ENCODE measurements around the gene MAPK8IP2.
"Not testable (repeated sequence)": the region's sequence is repeated elsewhere in the genome, so short reads cannot be mapped to it uniquely, and the experiment has no call there.

The MAPK8IP2 gene

GRCh38 chr22:50633086-50633485 is 32.5 kb downstream of the MAPK8IP2 start:
- DNase-seq (ENCODE audit: insufficient read length) (no peak), FAIRE-seq (no peak)
- TF ChIP-seq POLR2A (IDR thresholded peaks at IDR 0.05; ENCODE audit: low read depth, low read length) (no peak), POLR2AphosphoS5 (IDR thresholded peaks at IDR 0.05; ENCODE audit: low read depth, low read length) (no peak), TAF1 (IDR thresholded peaks at IDR 0.05; ENCODE audit: borderline replicate concordance, low read depth, low read length) (no peak)

GRCh38 chr22:50633771-50634170 is 33.2 kb downstream of the MAPK8IP2 start:
- FAIRE-seq: no peak
- DNase-seq (ENCODE audit: insufficient read length): no peak
- TF ChIP-seq TAF1 (IDR thresholded peaks at IDR 0.05; ENCODE audit: borderline replicate concordance, low read depth, low read length) (no peak), POLR2A (IDR thresholded peaks at IDR 0.05; ENCODE audit: low read depth, low read length) (no peak), POLR2AphosphoS5 (IDR thresholded peaks at IDR 0.05; ENCODE audit: low read depth, low read length) (no peak)

- no peak for DNase-seq (ENCODE audit: insufficient read length)
- TF ChIP-seq POLR2A (IDR thresholded peaks at IDR 0.05; ENCODE audit: low read depth, low read length): no peak
- no peak for FAIRE-seq
These were observed 35.0 kb downstream of the MAPK8IP2 start for GRCh38 chr22:50635591-50635990.

GRCh38 chr22:50640296-50640695 is 39.7 kb downstream of the MAPK8IP2 start:
- FAIRE-seq: not testable (repeated sequence)

GRCh38 chr22:50640857-50641647 is 40.5 kb downstream of the MAPK8IP2 start:
- DNase-seq (ENCODE audit: insufficient read length) (no peak), FAIRE-seq (no peak)
- TF ChIP-seq POLR2A (IDR thresholded peaks at IDR 0.05; ENCODE audit: low read depth, low read length) (no peak), POLR2AphosphoS5 (IDR thresholded peaks at IDR 0.05; ENCODE audit: low read depth, low read length) (no peak), TAF1 (IDR thresholded peaks at IDR 0.05; ENCODE audit: borderline replicate concordance, low read depth, low read length) (no peak)

More at GRCh38 chr22:50640296-50640695, 39.7 kb downstream of the MAPK8IP2 start:
- DNase-seq (ENCODE audit: insufficient read length): not testable (repeated sequence)

- no peak for TF ChIP-seq POLR2A (IDR thresholded peaks at IDR 0.05; ENCODE audit: low read depth, low read length)
- FAIRE-seq: no peak
- no peak for DNase-seq (ENCODE audit: insufficient read length)
These were observed 41.4 kb downstream of the MAPK8IP2 start for GRCh38 chr22:50641696-50642607.

- not testable (repeated sequence) for FAIRE-seq; DNase-seq (ENCODE audit: insufficient read length)
These were observed 42.6 kb downstream of the MAPK8IP2 start for GRCh38 chr22:50643021-50643820.

- FAIRE-seq: peak; percentile 58
- not testable (repeated sequence) for DNase-seq (ENCODE audit: insufficient read length)
These were observed 43.2 kb downstream of the MAPK8IP2 start for GRCh38 chr22:50643821-50644101.

- FAIRE-seq (no peak), DNase-seq (ENCODE audit: insufficient read length) (no peak)
- TF ChIP-seq TAF1 (IDR thresholded peaks at IDR 0.05; ENCODE audit: borderline replicate concordance, low read depth, low read length) (no peak), POLR2AphosphoS5 (IDR thresholded peaks at IDR 0.05; ENCODE audit: low read depth, low read length) (no peak), POLR2A (IDR thresholded peaks at IDR 0.05; ENCODE audit: low read depth, low read length) (no peak)
These were observed 52.7 kb downstream of the MAPK8IP2 start for GRCh38 chr22:50653256-50653655.

- not testable (repeated sequence) for DNase-seq (ENCODE audit: insufficient read length); FAIRE-seq
These were observed 54.1 kb downstream of the MAPK8IP2 start for GRCh38 chr22:50654664-50655063.

- TF ChIP-seq TAF1 (IDR thresholded peaks at IDR 0.05; ENCODE audit: borderline replicate concordance, low read depth, low read length): no peak
- FAIRE-seq (no peak), DNase-seq (ENCODE audit: insufficient read length) (no peak)
These were observed 55.8 kb downstream of the MAPK8IP2 start for GRCh38 chr22:50656122-50657070.

- no peak for FAIRE-seq
- TF ChIP-seq POLR2A (IDR thresholded peaks at IDR 0.05; ENCODE audit: low read depth, low read length) (no peak), TAF1 (IDR thresholded peaks at IDR 0.05; ENCODE audit: borderline replicate concordance, low read depth, low read length) (no peak), POLR2AphosphoS5 (IDR thresholded peaks at IDR 0.05; ENCODE audit: low read depth, low read length) (no peak)
- no peak for DNase-seq (ENCODE audit: insufficient read length)
These were observed 57.3 kb downstream of the MAPK8IP2 start for GRCh38 chr22:50657925-50658324.

GRCh38 chr22:50659711-50660110 is 59.1 kb downstream of the MAPK8IP2 start:
- DNase-seq (ENCODE audit: insufficient read length); FAIRE-seq: not testable (repeated sequence)
